GM12872 (cell line): ENCODE data around the gene LRP8.

Source experiments
- CTCF ChIP-seq: IDR thresholded peaks from 3 replicates; pipeline ENCODE4 v1.5.1; 2011; ENCODE audit warnings: low read depth, mild to moderate bottlenecking, low read length, moderate library complexity; ENCODE audit not compliant: insufficient read depth

Gene LRP8

GRCh38 chr1:53327182-53327913 lies 522 bp downstream of the LRP8 start:
- no peak for TF ChIP-seq CTCF

- TF ChIP-seq CTCF, result no peak
These were observed 1.2 kb downstream of the LRP8 start for GRCh38 chr1:53326598-53327181.

- TF ChIP-seq CTCF, result no peak
These were observed 1.7 kb downstream of the LRP8 start for GRCh38 chr1:53326088-53326597.

GRCh38 chr1:53325326-53326087 lies 2.4 kb downstream of the LRP8 start:
- no peak for TF ChIP-seq CTCF

GRCh38 chr1:53324728-53325297 lies 3.1 kb downstream of the LRP8 start:
- no peak for TF ChIP-seq CTCF

- no peak for TF ChIP-seq CTCF
These were observed 3.5 kb downstream of the LRP8 start for GRCh38 chr1:53324321-53324720.

GRCh38 chr1:53323316-53323715 lies 4.6 kb downstream of the LRP8 start:
- TF ChIP-seq CTCF, result no peak
